Activated CD8-positive, alpha-beta T cell treated with anti-CD3 and anti-CD28 coated beads for 36 hours (primary cell): Measurements from ENCODE around the gene E4F1. TPM values are rescaled to one million over a fixed set of nuclear protein-coding genes. Genes with fewer than 3 reads are reported as not detected.

Source experiments
- ATAC-seq: fragments of 200-7000 bp; cut with Tn5 transposase; one replicate; pipeline ENCODE4 v1.10.0; 2021; ENCODE audit warnings: mild to moderate bottlenecking, moderate library complexity
- CTCF ChIA-PET: fragments of 350-600 bp; sonication (Branson Sonifier 250); formaldehyde crosslinking; loops from one replicate; lab custom pipeline; 2021; ENCODE audit warnings: antibody characterized with exemption; lab: Charles Lee
- POLR2A ChIA-PET: fragments of 350-600 bp; sonication (Branson Sonifier 250); formaldehyde crosslinking; loops from one replicate; lab custom pipeline; 2021; ENCODE audit warnings: antibody characterized with exemption; lab: Charles Lee
- DNase-seq: peaks from one replicate; pipeline ENCODE4 v3.0.0-alpha.2; 2020
- H3K27ac Mint-ChIP-seq: one replicate; pipeline ENCODE4 v1.8.0; 2021; ENCODE audit warnings: mild to moderate bottlenecking, mixed read lengths
- H3K27me3 Mint-ChIP-seq: one replicate; pipeline ENCODE4 v1.8.0; 2021; ENCODE audit warnings: mixed read lengths
- H3K36me3 Mint-ChIP-seq: one replicate; pipeline ENCODE4 v1.8.0; 2021; ENCODE audit warnings: low read depth, mixed read lengths
- H3K4me1 Mint-ChIP-seq: one replicate; pipeline ENCODE4 v1.8.0; 2021; ENCODE audit warnings: low read depth, mixed read lengths
- H3K4me3 Mint-ChIP-seq: one replicate; pipeline ENCODE4 v1.8.0; 2021; ENCODE audit warnings: mild to moderate bottlenecking, moderate library complexity, mixed read lengths
- H3K9me3 Mint-ChIP-seq: one replicate; pipeline ENCODE4 v1.8.0; 2021; ENCODE audit warnings: mixed read lengths
- CTCF ChIP-seq: fragments of 200-600 bp; IDR thresholded peaks from one replicate; pipeline ENCODE4 v1.8.0; 2022; ENCODE audit warnings: antibody characterized with exemption, mild to moderate bottlenecking
- intact Hi-C: fragments of 100-400 bp; cut with micrococcal nuclease; formaldehyde crosslinking; loops from one replicate; pipeline ENCODE4 v1.10.0; 2022
- total RNA-seq, 2 experiments: library from RNA; stranded (reverse); gene quantifications; one replicate each; pipeline ENCODE4 v1.2.3, GENCODE V29; 2021

The E4F1 gene
- total RNA-seq, 2 experiments from 2014 or later = 19.4 to 21.1 TPM

DNA sequence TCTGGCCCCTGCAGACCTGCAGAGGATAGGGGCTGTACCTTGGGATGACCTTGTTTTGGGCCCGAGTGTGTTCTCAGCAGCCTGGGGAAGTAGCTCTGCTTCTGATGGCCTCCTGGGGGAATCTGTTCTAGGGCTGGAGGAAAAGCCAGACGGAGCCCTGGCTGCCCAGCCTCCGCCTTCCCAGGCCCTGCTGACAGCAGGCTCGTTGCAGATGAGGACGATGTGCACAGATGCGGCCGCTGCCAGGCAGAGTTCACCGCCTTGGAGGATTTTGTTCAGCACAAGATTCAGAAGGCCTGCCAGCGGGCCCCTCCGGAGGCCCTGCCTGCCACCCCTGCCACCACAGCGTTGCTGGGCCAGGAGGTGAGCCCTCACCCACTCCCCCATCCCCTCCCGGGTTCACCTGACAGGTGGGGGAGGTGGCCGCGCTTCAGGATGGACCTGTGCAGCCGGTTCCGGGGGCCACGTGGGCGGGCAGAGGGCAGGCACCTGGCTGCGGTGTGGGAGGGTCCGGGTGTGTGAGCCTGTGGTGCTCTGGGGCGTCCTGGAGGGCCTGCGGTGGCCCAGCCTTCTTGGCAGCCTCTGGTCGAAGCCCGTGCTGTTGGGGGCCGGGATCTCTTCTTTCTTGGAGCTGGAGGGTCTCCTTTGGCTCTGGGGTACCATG, 4.9 kb downstream of the E4F1 start:
- ChIA-PET CTCF (no interaction called here), POLR2A (no interaction called here)
- peaks cover 18% of the 10 kb centered on the region for H3K36me3 Mint-ChIP-seq
- peaks cover 7% of the 10 kb centered on the region for H3K4me1 Mint-ChIP-seq
- intact Hi-C loops = no loop called here
- no peaks in the 10 kb centered on the region for H3K27me3 Mint-ChIP-seq
- DNase-seq = no peak
- H3K4me3 Mint-ChIP-seq = no peak overlapping the region
- ATAC-seq = no peak
- no peaks in the 10 kb centered on the region for H3K9me3 Mint-ChIP-seq
- TF ChIP-seq CTCF = no peak
- no peak overlapping the region for H3K27ac Mint-ChIP-seq

DNA sequence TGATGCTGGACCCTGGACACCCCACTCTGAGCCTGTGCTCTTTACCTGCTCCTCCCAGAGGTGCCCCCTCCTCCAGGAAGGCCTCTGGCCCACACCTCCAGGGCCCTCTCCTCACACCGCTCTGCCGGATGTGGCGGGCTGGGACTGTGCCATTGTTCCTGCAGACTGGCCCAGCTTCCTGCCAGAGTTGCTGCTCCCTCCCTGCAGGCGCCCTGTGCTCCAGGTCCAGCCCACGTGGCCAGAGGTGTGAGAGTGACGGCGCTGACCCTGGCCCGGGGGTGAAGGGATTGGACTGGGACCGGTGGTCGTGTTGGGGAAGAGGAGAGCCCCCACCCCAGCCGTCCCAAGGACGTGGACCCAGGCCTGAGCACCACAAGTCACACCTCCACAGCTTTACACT, 5.7 kb downstream of the E4F1 start:
- no peak overlapping the region for H3K27ac Mint-ChIP-seq

DNA sequence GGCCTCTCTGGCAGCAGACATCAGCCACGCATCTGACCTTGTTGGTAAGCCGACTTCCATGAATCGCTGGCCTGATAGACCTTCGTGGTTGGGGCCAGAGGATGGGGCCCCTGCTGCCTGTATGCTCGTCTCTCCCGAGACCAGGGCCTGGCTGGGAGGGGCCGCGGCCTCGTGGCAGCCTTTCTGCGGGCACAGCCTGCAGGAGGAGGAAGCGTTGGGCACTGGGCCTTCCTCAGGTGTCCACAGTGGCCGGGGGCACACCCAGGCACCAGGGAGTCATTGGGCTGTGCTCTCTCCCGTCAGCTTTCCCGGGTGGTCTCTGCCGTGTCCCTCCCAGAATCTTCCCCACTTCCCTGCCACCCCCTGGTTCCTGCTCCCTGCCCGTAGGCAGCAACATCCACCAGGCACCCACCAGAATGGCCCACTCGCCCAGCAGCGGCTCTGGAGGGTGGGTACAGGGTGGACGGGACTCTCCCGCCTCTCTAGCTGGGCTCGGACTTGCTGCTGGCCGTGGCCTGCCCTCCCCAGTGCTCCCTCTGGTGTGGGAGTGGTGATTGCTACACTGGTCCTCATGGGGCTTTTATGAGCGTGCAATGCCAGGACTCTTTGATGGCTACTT, 6.3 kb downstream of the E4F1 start:
- TF ChIP-seq CTCF = no peak
- no peak overlapping the region for H3K4me3 Mint-ChIP-seq
- H3K4me1 Mint-ChIP-seq = peaks cover 5% of the 10 kb centered on the region
- POLR2A ChIA-PET = interaction anchor here (1.2 to 3.4 kb wide), 4 partner anchors 19 to 75 kb away, joined by 4 to 19 read pairs (median 4); partner anchors contain the start of genes BRICD5, ECI1 and TRAF7
- intact Hi-C loops = no loop called here
- no peak for ATAC-seq
- H3K27ac Mint-ChIP-seq = no peak overlapping the region
- CTCF ChIA-PET = no interaction called here
- no peaks in the 10 kb centered on the region for H3K27me3 Mint-ChIP-seq
- H3K36me3 Mint-ChIP-seq = peaks cover 25% of the 10 kb centered on the region
- H3K9me3 Mint-ChIP-seq = no peaks in the 10 kb centered on the region
- no peak for DNase-seq

More for the DNA sequence above, 5.7 kb downstream of the E4F1 start:
- Mint-ChIP-seq H3K9me3 (no peaks in the 10 kb centered on the region), H3K27me3 (no peaks in the 10 kb centered on the region), H3K4me1 (peaks cover 7% of the 10 kb centered on the region), H3K4me3 (no peak overlapping the region), H3K36me3 (peaks cover 21% of the 10 kb centered on the region)
- DNase-seq (no peak), ATAC-seq (no peak)
- ChIA-PET CTCF (no interaction called here), POLR2A (interaction anchor here (1.6 to 1.8 kb wide), 2 partner anchors 34 to 74 kb away, joined by 4 read pairs; partner anchors contain the start of gene TRAF7)
- TF ChIP-seq CTCF = no peak
- intact Hi-C loops = no loop called here

- DNase-seq (no peak), ATAC-seq (no peak)
- Mint-ChIP-seq H3K27ac (no peak overlapping the region), H3K27me3 (no peaks in the 10 kb centered on the region), H3K9me3 (no peaks in the 10 kb centered on the region), H3K4me3 (no peak overlapping the region), H3K36me3 (peaks cover 31% of the 10 kb centered on the region), H3K4me1 (peaks cover 5% of the 10 kb centered on the region)
- ChIA-PET POLR2A (interaction anchor here (1.2 to 3.4 kb wide), 4 partner anchors 20 to 75 kb away, joined by 4 to 19 read pairs (median 4); partner anchors contain the start of genes BRICD5, ECI1 and TRAF7), CTCF (no interaction called here)
- intact Hi-C loops = no loop called here
- TF ChIP-seq CTCF = no peak
Observed at GRCh38 chr16:2230376-2230775, 7.0 kb downstream of the E4F1 start.
